ENCODE results near the gene QRICH1. TPM values are rescaled to one million over a fixed set of nuclear protein-coding genes. Genes with fewer than 3 reads are reported as not detected.

The QRICH1 gene
- total and polyA plus RNA-seq, 2 of the 13 experiments (the other 11 are each of a cell fraction or from before 2014, with no cell fraction given) = 52.6 to 102 TPM

- TF ChIP-seq CTCF (CRISPR knock-in tag; IDR thresholded peaks at IDR 0.05) (peak; percentile 35), ZNF646 (CRISPR knock-in tag; IDR thresholded peaks at IDR 0.05) (no peak), PRDM15 (CRISPR knock-in tag; IDR thresholded peaks at IDR 0.05) (peak; percentile 96), HNF1B (CRISPR knock-in tag; IDR thresholded peaks at IDR 0.05) (no peak), UBTF (CRISPR knock-in tag; IDR thresholded peaks at IDR 0.05) (no peak), SAP130 (CRISPR knock-in tag; IDR thresholded peaks at IDR 0.05; ENCODE audit: low read depth) (peak; percentile 31), LRRFIP1 (CRISPR knock-in tag; conservative IDR thresholded peaks at IDR 0.05) (no peak), ZNF24 (IDR thresholded peaks at IDR 0.05) (no peak)
Measured at GRCh38 chr3:49133226-49133951, 39.5 kb upstream of the QRICH1 start (continued).

All from HepG2 (cell line).